K562 (cell line): Measurements from ENCODE around the gene RNLS. TPM values are rescaled to one million over a fixed set of nuclear protein-coding genes. Genes with fewer than 3 reads are reported as not detected.

ENCODE experiments used
- ATAC-seq: fragments of 200-7000 bp; cut with Tn5 transposase; 3 replicates; pipeline ENCODE4 v1.9.1; 2020; ENCODE audit warnings: moderate library complexity
- BruUV-seq: library from RNA; stranded (reverse); fragments of 400-500 nt; replicated peaks from 2 replicates; lab custom pipeline; 2021; lab: Mats Ljungman, UMichigan
- CTCF ChIA-PET: fragments of 300-600 bp; formaldehyde crosslinking; extraction: SDS; loops from one replicate; lab custom pipeline; 2021; ENCODE audit warnings: low intra/inter-chr PET ratio; lab: Yijun Ruan, JAX
- POLR2A ChIA-PET: fragments of 300-600, 350-650 bp; sonication (Branson Sonifier 250); formaldehyde crosslinking; extraction: SDS; loops from one replicate; lab custom pipeline; 2021; ENCODE audit warnings: antibody characterized with exemption, inconsistent platforms; lab: Yijun Ruan, JAX
- DNase-seq, 4 experiments: peaks; one replicate each; pipeline versions ENCODE4 v3.0.0 to v3.0.0-alpha.2; 2011 to 2018; ENCODE audit warnings: low spot score in 3 of 4, mixed read lengths in 3 of 4; ENCODE audit errors: extremely low read depth in 1 of 4
- FAIRE-seq: peaks from 2 replicates; lab custom pipeline; 2011; peaks lifted over from hg19 to GRCh38; lab: Jason Lieb, UNC
- H2AFZ ChIP-seq: 2 replicates; pipeline ENCODE4 v1.6.0; 2011; ENCODE audit warnings: low read depth, low read length, control low read depth, inconsistent platforms
- H3K27ac ChIP-seq: fragments of 200-600 bp; 3 replicates; pipeline ENCODE4 v1.8.0; 2011; ENCODE audit warnings: low read depth, mild to moderate bottlenecking, control low read depth, inconsistent platforms, low read length, moderate library complexity, mixed read lengths; ENCODE audit errors: extremely low read depth
- H3K27me3 ChIP-seq, 2 experiments: fragments of 300-600 bp in 1 of 2; 2 replicates in 1 of 2; 3 replicates in 1 of 2; pipeline versions ENCODE4 v1.6.0 to v1.8.0; 2011; ENCODE audit warnings: inconsistent platforms in 2 of 2, low read length in 2 of 2, mild to moderate bottlenecking in 1 of 2, mixed read lengths in 1 of 2, moderate library complexity in 1 of 2; ENCODE audit not compliant: control insufficient read depth in 2 of 2, insufficient read depth in 2 of 2
- H3K36me3 ChIP-seq: fragments of 300-600 bp; 3 replicates; pipeline ENCODE4 v1.8.0; 2011; ENCODE audit warnings: mild to moderate bottlenecking, low read length, inconsistent platforms; ENCODE audit not compliant: control insufficient read depth, insufficient read depth
- H3K4me1 ChIP-seq, 2 experiments: fragments of 200-600 bp in 1 of 2; replicated peaks in 1 of 2; 2 replicates in 1 of 2; 3 replicates in 1 of 2; pipeline versions ENCODE4 v1.5.1 to v1.8.0; 2011; ENCODE audit warnings: inconsistent platforms in 2 of 2, low read length in 2 of 2, mild to moderate bottlenecking in 1 of 2, mixed read lengths in 1 of 2, moderate library complexity in 1 of 2; ENCODE audit not compliant: control insufficient read depth in 2 of 2, insufficient read depth in 2 of 2
- H3K4me2 ChIP-seq: 2 replicates; pipeline ENCODE4 v1.6.1; 2011; ENCODE audit warnings: low read length, control low read depth, inconsistent platforms, mixed read lengths; ENCODE audit not compliant: insufficient read depth
- H3K4me3 ChIP-seq: fragments of 200-600 bp; sonication (generic), shearing (Covaris generic); 2 replicates; pipeline ENCODE4 v1.5.1; 2016; ENCODE audit warnings: control low read depth, inconsistent platforms
- H3K79me2 ChIP-seq: fragments of 200-600 bp; 3 replicates; pipeline ENCODE4 v1.8.0; 2011; ENCODE audit warnings: low read length, inconsistent platforms; ENCODE audit not compliant: control insufficient read depth, insufficient read depth
- H3K9ac ChIP-seq, 2 experiments: 2 replicates each; pipeline versions ENCODE4 v1.6.0 to v1.6.1; 2011; ENCODE audit warnings: low read depth in 2 of 2, low read length in 2 of 2, control low read depth in 1 of 2, inconsistent platforms in 1 of 2, mild to moderate bottlenecking in 1 of 2, mixed read lengths in 1 of 2; ENCODE audit not compliant: insufficient read depth in 1 of 2
- H3K9me1 ChIP-seq: one replicate; pipeline ENCODE4 v1.6.0; 2011; ENCODE audit warnings: inconsistent platforms, mild to moderate bottlenecking, low read length, moderate library complexity; ENCODE audit not compliant: control insufficient read depth, insufficient read depth
- H3K9me3 ChIP-seq: replicated peaks from 2 replicates; pipeline ENCODE4 v1.5.1; 2011; ENCODE audit warnings: low read depth, low read length, inconsistent platforms; ENCODE audit not compliant: control insufficient read depth, insufficient read depth
- H4K20me1 ChIP-seq: replicated peaks from 2 replicates; pipeline ENCODE4 v1.6.1; 2011; ENCODE audit warnings: low read length, inconsistent platforms, mixed read lengths; ENCODE audit not compliant: control insufficient read depth, insufficient read depth
- ELF2 ChIP-seq: fragments of 250-450 bp; sonication (Bioruptor Pico); IDR thresholded peaks from 2 replicates; pipeline ENCODE4 v1.5.0; 2021; ENCODE audit warnings: mild to moderate bottlenecking
- EP400 ChIP-seq: fragments of 450-650 bp; IDR thresholded peaks from 2 replicates; pipeline ENCODE4 v1.6.1; 2017; ENCODE audit warnings: antibody characterized with exemption, mild to moderate bottlenecking, moderate library complexity
- HDAC2 ChIP-seq: fragments of 450-650 bp; IDR thresholded peaks from 2 replicates; pipeline ENCODE4 v1.6.1; 2016; ENCODE audit warnings: mild to moderate bottlenecking
- KDM1A ChIP-seq, 2 experiments: fragments of 450-650 bp; IDR thresholded peaks; 2 replicates each; pipeline ENCODE4 v1.6.1; 2016; ENCODE audit warnings: mild to moderate bottlenecking in 2 of 2
- KHSRP ChIP-seq: fragments of 450-650 bp; IDR thresholded peaks from 2 replicates; pipeline ENCODE4 v1.6.1; 2017
- L3MBTL2 ChIP-seq: fragments of 450-650 bp; IDR thresholded peaks from 2 replicates; pipeline ENCODE4 v1.6.1; 2016; ENCODE audit warnings: mild to moderate bottlenecking, moderate library complexity
- MTA1 ChIP-seq: fragments of 450-650 bp; IDR thresholded peaks from 2 replicates; pipeline ENCODE4 v1.6.1; 2017; ENCODE audit warnings: borderline replicate concordance
- MYBL2 ChIP-seq, 2 experiments: fragments of 450-650 bp in 1 of 2; sonication (generic) in 1 of 2; formaldehyde crosslinking in 1 of 2; IDR thresholded peaks; 2 replicates each; pipeline versions ENCODE4 v1.6.1 to v1.8.1; 2017 to 2022; ENCODE audit warnings: borderline replicate concordance in 1 of 2, inconsistent platforms in 1 of 2, low read depth in 1 of 2, mild to moderate bottlenecking in 1 of 2, missing genetic modification reagents in 1 of 2, moderate library complexity in 1 of 2
- NELFE ChIP-seq: IDR thresholded peaks from 2 replicates; pipeline ENCODE4 v1.6.1; 2011; ENCODE audit warnings: mild to moderate bottlenecking; ENCODE audit not compliant: insufficient read depth, insufficient read length
- NFYB ChIP-seq: IDR thresholded peaks from 2 replicates; pipeline ENCODE4 v1.6.1; 2011; ENCODE audit warnings: mild to moderate bottlenecking, moderate library complexity; ENCODE audit not compliant: insufficient read length; ENCODE audit errors: extremely low read depth
- RBM17 ChIP-seq: fragments of 200-400 bp; formaldehyde crosslinking; IDR thresholded peaks from 2 replicates; pipeline ENCODE4 v1.6.1; 2017; ENCODE audit warnings: low read depth, mild to moderate bottlenecking, low read length, borderline replicate concordance
- SMARCA4 ChIP-seq: fragments of 450-650 bp; IDR thresholded peaks from 2 replicates; pipeline ENCODE4 v1.6.1; 2016
- ZNF143 ChIP-seq: sonication (generic); formaldehyde crosslinking; IDR thresholded peaks from 2 replicates; pipeline ENCODE4 v1.9.0; 2022; ENCODE audit warnings: mild to moderate bottlenecking, missing genetic modification reagents
- ZNF41 ChIP-seq: fragments of 250-450 bp; sonication (Bioruptor Pico); conservative IDR thresholded peaks from 2 replicates; pipeline ENCODE4 v1.4.0; 2020; ENCODE audit warnings: mild to moderate bottlenecking
- ZZZ3 ChIP-seq: fragments of 450-650 bp; IDR thresholded peaks from 2 replicates; pipeline ENCODE4 v1.6.1; 2016; ENCODE audit warnings: antibody characterized with exemption, mild to moderate bottlenecking, moderate library complexity
- WGBS: fragments of 100-300 bp; shearing (Covaris generic); methylation state at CpG from one replicate; pipeline ENCODE4 v1.1.6; 2016; ENCODE audit warnings: low coverage, mixed read lengths; ENCODE audit not compliant: insufficient coverage; ENCODE audit errors: missing lambda C conversion rate; 5-methylcytosine and 5-hydroxymethylcytosine counted together
- in situ Hi-C: fragments of 300-500 bp; cut with MboI; formaldehyde crosslinking; loops from 4 replicates; pipeline ENCODE4 v1.15.0; 2018; ENCODE audit warnings: inconsistent platforms, mixed read lengths
- intact Hi-C: fragments of 100-400 bp; cut with micrococcal nuclease; formaldehyde crosslinking; loops from 2 replicates; pipeline ENCODE4 v1.14.2; 2022
- polyA plus RNA-seq, 8 experiments: library from polyadenylated mRNA; depleted of rRNA in 4 of 8; stranded (reverse) in 5 of 8; unstranded in 3 of 8; fragments of >200 nt; fragmentation: Nextera tagmentation in 2 of 8; fragmentation: Illumina TruSeq in 1 of 8; extraction: Ambion mirVana in 2 of 8; extraction: Trizol in 1 of 8; gene quantifications; 2 replicates each; pipeline versions ENCODE4 v1.2.1 to v1.2.3, GENCODE V29; 2011 to 2014; ENCODE audit warnings: inconsistent platforms in 1 of 8, missing spikeins in 1 of 8
- total RNA-seq, 7 experiments: library from RNA; depleted of rRNA in 6 of 7; stranded (reverse); fragments of >200 nt in 6 of 7; fragmentation: Illumina TruSeq in 2 of 7; extraction: Trizol in 2 of 7; gene quantifications; 2 replicates each; pipeline versions ENCODE4 v1.2.1 to v1.2.3, GENCODE V29; 2011 to 2021; ENCODE audit warnings: low replicate concordance in 1 of 7

The RNLS gene
- total and polyA plus RNA-seq, 9 of the 15 experiments (the other 6 are each of a cell fraction or from before 2014, with no cell fraction given) = 0.14 to 0.72 (median 0.41) TPM; not detected in 3

DNA sequence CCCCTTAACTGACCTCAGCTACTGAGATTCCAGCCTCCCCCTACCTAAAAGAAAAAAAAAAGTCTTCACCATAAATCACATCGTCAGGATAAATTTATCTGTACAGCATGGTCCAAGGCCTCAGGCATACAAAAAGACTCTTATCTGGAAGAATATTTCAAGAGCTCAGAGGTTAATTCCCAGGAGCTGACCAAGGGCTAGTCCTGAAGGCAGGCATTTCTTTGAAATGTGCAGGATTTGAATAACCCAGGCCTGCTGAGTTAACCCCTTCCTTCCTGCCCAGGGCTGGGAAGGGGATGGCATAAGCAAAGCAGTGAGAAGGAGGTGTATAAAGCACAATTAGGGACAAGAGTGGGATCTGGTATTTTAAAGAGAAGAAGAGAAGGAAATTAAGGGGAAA is 111.2 kb downstream of the RNLS start (continued):
- no peak for TF ChIP-seq KDM1A (IDR thresholded peaks at IDR 0.05)
- no peak for TF ChIP-seq MYBL2 (IDR thresholded peaks at IDR 0.05; ENCODE audit: low read depth)
- no peak for TF ChIP-seq MYBL2 (CRISPR knock-in tag; IDR thresholded peaks at IDR 0.05; ENCODE audit: borderline replicate concordance)
- no peak for TF ChIP-seq ZNF41
- no peak for TF ChIP-seq ELF2 (CRISPR knock-in tag)
- no peak for TF ChIP-seq RBM17
- TF ChIP-seq ZNF143 = no peak
- TF ChIP-seq MTA1 = no peak
- TF ChIP-seq EP400 = no peak
- TF ChIP-seq L3MBTL2 = no peak

DNA sequence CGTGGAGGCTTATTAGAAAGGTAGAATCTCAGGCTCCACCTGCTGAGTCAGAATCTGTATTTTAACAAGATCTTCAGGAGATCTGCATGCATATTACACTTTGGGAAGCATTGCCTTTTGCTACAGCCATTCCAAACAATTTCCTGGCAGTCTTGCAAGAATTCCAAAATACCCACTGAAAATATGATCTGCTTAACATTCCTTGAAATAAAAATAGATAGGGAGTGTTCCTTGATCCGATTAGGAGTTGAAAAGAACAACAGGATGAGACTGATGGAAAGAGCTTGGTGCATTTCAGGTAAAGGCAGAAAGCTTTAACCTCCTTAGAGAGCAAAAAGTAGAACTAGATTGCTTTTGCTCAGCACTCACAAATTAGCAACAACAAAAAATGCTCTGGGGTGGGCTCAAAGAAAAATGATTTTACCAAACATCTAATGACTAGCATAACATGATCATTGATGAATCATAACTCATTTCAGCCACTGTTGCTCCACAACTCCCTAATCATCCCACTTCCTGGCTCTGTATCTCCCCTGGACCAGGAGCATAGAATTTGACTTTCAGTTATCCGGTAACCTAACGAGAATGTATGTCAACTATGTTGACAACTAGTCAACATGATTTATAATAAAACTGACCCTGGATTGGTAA is 115.2 kb downstream of the RNLS start:
- no peaks in the 10 kb centered on the region for H3K9me3 ChIP-seq
- no peaks in the 10 kb centered on the region for H3K27me3 ChIP-seq
- ATAC-seq = no peak
- no peak overlapping the region for H3K4me2 ChIP-seq
- no peaks in the 10 kb centered on the region for H3K36me3 ChIP-seq
- ChIA-PET POLR2A (no interaction called here), CTCF (no interaction called here)
- FAIRE-seq = no peak
- TF ChIP-seq ZZZ3 = no peak
- TF ChIP-seq SMARCA4 = no peak
- no peak for TF ChIP-seq NFYB
- TF ChIP-seq KHSRP = no peak
- no peak for TF ChIP-seq HDAC2
- no peak for TF ChIP-seq NELFE
- H3K4me1 ChIP-seq = no peaks in the 10 kb centered on the region
- DNase-seq = no peak
- no TSS peak for BruUV-seq
- no peak overlapping the region for H3K4me3 ChIP-seq
- no peak overlapping the region for H2AFZ ChIP-seq
- no peak overlapping the region for H3K27ac ChIP-seq
- in situ Hi-C loops = no loop called here
- WGBS = 0% methylated on average over 4 of the region's 4 CpGs
- no peaks in the 10 kb centered on the region for H4K20me1 ChIP-seq
- H3K9ac ChIP-seq = no peak overlapping the region
- H3K79me2 ChIP-seq = no peaks in the 10 kb centered on the region
- no peaks in the 10 kb centered on the region for H3K9me1 ChIP-seq
- intact Hi-C loops = no loop called here
